ENCODE data around the gene VPS25.
A peak's percentile ranks its signal among the peaks of the same experiment; 100 is the strongest.
"Not testable (repeated sequence)": the region's sequence is repeated elsewhere in the genome, so short reads cannot be mapped to it uniquely, and the experiment has no call there.

VPS25 gene

DNA sequence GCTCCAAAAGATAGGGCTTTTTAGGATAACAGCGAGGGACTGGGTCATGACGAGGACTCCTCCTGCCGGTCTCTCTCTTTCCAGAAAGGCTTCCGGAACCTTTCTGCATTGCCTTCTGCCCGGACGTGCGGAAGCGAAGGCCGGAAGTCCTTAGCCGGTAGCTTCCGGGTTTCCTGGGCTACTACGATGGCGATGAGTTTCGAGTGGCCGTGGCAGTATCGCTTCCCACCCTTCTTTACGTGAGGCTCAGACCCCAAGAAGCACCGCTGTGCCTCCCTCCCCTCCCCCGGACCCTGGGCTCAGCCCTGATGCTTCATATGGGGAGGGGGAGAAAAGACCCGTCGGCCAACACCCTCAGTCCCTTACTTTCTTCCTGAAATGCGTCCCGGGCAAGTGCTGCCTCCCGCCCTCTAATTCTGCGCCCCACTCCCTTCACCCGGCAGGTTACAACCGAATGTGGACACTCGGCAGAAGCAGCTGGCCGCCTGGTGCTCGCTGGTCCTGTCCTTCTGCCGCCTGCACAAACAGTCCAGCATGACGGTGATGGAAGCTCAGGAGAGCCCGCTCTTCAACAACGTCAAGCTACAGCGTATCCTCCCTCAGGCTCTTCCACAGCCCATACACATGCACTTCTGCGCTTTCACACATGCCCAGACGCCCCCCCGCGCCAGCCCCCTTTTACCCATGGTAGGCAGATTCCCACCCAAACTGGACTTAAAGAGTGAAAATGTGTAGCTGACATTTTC is at the start of gene VPS25:
Gene VPS25 (plus strand): TSS at position 160 of the 746 bp plus-strand sequence. CDS start 27 bp downstream, at position 187.
- DNase-seq (ENCODE audit: low read depth): peak; percentile 64

DNA sequence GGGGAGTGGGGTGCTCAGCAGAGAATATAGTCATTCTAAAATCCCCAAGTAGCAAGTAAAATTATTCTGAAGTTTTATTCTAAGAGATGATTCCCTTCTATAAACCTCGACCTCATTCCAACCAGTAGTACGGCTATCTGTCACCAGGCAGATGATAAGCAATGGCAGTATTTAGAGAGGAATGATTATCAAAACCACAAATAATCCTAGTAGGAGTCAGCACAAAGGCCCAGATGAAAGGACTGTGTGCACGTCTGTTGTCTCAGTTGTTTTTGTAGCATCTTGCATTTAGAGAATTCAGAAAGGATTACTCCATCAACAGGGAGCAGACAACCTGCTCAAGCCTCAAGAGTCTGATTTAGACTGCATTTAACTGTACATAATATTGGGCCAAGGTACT is 49.6 kb upstream of the VPS25 start:
- DNase-seq (ENCODE audit: low read depth): no peak

DNA sequence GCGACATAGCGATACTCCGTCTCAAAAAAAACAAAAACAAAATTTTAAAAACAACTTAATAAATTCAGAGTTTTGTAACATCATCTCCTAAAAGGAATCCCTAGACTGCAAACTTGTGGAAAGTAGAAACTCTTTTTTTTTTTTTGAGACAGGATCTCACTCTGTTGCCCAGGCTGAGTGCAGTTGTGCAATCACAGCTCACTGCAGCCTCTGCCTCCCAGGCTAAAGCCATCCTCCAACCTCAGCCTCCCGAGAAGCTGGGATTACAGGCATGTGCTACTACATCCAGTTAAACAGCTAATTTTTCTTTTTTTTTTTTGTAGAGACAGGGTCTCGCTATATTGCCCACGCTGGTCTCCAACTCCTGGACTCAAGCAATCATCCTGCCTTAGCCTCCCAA is 48.1 kb upstream of the VPS25 start:
- DNase-seq (ENCODE audit: low read depth): no peak

DNA sequence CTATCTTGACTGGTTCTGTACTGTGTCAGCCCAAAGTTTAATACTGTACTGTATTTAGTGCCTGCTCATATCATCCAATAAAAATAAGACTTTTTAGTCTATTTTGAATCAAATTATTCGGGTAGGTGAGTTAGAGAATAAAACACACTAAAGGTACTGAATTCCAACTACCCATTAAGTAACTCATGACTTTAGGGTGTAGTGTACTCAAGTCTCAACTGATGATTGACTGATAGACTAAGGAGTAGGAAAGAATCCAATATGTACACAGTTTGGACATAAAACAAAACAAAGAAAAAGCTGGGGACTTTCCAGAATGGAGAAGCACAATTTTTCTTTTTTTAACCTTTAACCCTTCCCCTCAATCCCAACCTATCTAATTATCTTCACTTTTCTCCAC is 32.5 kb upstream of the VPS25 start:
- DNase-seq (ENCODE audit: low read depth): no peak

DNA sequence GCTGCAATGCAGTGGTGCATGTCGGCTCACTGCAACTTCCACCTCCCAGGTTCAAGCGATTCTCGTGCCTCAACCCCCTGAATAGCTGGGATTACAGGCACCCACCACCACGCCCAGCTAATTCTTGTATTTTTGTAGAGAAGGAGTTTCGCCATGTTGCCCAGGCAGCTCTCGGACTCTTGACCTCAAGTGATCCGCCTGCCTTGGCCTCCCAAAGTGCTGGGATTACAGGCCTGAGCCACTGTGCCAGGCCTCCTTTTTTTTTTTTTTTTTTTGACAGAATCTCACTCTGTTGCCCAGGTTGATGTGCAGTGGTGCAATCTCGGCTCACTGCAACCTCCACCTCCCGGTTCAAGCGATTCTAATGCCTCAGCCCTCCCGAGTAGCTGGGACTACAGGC is 30.3 kb upstream of the VPS25 start:
- DNase-seq (ENCODE audit: low read depth): not testable (repeated sequence)

DNA sequence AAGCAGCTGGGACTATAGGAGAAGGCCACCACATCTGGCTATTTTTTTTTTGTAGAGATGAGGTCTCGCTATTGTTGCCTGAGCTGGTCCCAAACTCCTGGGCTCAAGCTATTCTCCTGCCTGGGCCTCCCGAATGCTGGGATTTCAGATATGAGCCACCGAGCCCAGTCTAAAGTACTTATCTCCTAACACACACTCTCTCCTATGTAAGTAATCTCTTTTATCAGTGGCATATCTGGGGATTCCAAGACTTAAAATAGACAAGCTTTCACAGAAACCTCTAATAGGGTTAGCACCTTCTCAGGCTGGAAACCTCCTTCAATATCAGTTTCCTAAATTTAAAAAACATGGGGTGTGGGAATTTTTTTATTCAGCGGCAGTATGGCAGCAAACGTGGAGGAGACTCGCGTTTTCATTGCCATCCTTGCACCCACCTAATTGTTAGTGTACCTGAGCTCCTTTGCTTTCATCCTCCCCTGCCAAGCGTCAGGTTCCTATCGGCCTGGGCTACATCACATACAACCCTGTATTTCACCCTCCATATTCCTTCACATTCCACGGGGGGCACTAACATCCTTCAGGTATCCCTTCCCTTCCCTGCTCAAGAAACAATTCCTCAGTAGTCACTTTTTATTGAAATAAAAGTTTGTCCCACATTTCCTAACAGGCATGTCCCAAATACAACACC is 29.5 kb upstream of the VPS25 start:
- DNase-seq (ENCODE audit: low read depth): no peak

GRCh38 chr17:42744283-42744805 is 28.9 kb upstream of the VPS25 start:
- no peak for DNase-seq (ENCODE audit: low read depth)

- DNase-seq (ENCODE audit: low read depth): peak; percentile 93
These were observed 28.2 kb upstream of the VPS25 start, which contains the start of gene EZH1 for GRCh38 chr17:42744806-42745617. Gene EZH1 (minus strand): TSS chr17:42745040. CDS start chr17:42728941, 16,099 bp downstream.

- DNase-seq (ENCODE audit: low read depth): no peak
These were observed 24.9 kb upstream of the VPS25 start for GRCh38 chr17:42748202-42748907.

- no peak for DNase-seq (ENCODE audit: low read depth)
These were observed 24.1 kb upstream of the VPS25 start for GRCh38 chr17:42748908-42749798.

DNA sequence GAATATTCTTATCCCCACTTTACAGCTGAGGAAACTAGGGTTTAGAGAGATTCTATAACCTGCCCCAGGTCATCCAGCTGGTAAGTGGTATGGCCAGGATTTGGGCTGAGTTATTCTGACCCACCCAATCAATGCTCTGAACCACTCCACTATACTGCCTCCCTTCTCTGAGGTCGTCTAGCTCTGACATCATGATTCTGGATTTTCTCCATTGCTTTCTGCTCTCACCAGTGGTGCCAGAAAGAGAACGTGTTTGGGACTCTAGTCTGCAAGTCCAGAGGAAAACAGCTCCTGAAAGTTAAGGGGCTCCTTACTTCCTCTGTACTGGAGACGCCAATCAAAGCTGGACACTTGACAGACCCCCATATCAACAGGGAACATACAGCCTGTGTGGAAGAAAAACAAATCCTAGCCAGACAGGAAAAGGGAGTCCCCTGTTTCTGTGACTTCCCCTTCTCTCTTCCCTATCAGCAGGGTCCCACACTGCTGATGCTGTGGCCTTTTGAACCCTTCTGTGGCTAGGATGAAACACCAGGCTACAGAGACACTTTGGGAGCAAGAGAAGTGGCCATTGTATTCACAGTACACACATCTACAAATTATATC is 22.4 kb upstream of the VPS25 start:
- DNase-seq (ENCODE audit: low read depth): no peak

- DNase-seq (ENCODE audit: low read depth): no peak
These were observed 21.6 kb upstream of the VPS25 start for GRCh38 chr17:42751628-42752027.

- DNase-seq (ENCODE audit: low read depth): no peak
These were observed 18.5 kb upstream of the VPS25 start for GRCh38 chr17:42754782-42755181.

DNA sequence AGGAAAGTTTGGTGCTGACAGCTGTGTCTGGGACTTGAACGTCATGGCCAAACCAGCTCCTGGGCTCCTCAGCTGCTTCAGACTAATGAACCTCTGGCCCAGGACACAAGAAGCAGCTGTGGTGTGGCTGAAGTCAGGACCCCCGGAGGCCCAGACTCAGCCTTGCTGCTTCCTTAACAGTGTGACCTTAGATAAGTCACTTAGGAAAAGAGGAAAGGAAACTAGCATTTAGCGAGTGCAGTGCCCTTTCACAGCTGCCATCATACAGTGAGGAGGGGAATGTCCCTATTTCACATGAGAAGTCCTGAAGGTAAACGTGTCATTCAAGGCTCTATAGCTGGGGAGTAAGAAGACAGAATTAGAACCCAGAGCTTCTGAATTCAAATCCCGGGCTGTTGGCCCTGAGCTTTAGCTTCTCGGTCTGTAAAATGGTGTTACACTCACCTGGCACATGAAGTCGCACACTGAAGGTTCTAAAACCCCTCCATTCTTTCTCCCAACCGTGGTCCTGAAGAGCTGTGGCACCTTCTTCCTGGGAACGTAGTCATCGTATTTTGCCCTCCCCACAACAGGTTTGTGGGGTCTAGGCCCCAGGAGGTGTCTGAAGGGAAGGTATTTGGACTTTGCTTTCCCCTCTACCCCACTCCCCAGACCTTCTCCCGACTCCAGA is 13.1 kb upstream of the VPS25 start:
- DNase-seq (ENCODE audit: low read depth): no peak

DNA sequence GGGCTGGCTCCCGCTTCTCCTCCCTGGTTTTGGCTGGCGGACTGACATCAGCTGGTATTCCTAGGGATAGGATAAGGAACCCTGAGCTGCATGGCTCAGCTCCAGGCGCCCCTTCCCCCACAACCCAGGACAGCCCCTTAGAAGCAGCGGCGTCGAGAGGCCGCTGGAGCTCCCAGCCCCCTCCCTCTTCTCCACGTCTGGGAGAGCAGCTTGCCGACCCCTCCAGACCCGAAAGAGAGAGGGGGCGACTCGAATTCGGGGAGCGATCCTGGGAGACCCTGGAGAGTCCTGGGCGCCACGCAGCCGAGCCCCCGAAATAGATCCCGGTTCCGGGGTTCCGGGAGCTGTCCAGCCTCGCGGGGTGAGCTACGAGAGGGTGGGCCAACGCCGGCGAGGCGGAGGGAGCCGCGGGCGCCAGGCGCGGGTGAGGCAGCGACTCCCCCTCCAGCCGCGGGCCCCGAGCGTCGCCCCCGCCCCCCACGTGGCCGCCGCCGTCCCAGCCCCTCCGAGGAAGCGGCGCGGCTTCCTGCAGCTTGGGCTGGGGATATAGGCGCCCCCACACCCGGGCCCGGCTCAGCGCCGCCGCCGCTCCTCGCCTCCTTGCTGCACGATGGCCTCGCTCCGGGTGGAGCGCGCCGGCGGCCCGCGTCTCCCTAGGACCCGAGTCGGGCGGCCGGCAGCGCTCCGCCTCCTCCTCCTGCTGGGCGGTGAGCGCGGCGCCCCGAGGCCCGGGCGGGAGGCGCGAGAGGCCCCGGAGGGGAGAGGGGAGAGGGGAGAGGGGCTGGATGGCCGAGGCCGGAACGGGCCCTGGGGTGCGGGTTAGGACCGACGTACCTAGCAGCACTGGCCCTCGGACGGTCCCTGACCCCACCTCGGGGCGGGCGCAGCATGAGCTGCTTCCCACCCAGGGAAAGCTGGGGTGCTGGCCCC is 12.3 kb upstream of the VPS25 start, which contains the start of gene RAMP2:
Gene RAMP2 (plus strand): TSS at position 576 of the 930 bp plus-strand sequence. CDS start 35 bp downstream, at position 611.
- no peak for DNase-seq (ENCODE audit: low read depth)

DNA sequence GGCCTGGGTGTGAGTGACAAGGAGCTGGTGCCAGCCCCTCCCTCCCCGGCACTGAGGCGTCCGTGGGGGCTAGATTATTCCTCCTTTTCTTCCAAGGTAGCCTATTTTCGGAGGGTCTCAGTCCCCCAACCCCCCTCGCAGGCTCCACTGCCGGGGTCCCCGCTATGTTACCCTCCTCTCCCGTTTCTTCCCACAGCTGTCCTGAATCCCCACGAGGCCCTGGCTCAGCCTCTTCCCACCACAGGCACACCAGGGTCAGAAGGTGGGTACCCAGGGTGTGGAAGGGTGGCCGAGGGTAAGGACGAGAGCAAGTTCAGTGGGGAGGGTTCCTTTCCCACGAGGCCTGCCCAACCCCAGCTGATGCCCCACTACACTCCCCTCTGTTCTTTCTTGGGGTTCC is 11.6 kb upstream of the VPS25 start:
- no peak for DNase-seq (ENCODE audit: low read depth)

- no peak for DNase-seq (ENCODE audit: low read depth)
These were observed 7.1 kb upstream of the VPS25 start for GRCh38 chr17:42766124-42766523.

GRCh38 chr17:42767512-42767911 is 5.7 kb upstream of the VPS25 start:
- DNase-seq (ENCODE audit: low read depth): no peak
